HCT116 (cell line): ENCODE measurements around the gene WDR48. TPM values are rescaled to one million over a fixed set of nuclear protein-coding genes. Genes with fewer than 3 reads are reported as not detected.

Experiments used
- ATAC-seq: fragments of 200-7000 bp; cut with Tn5 transposase; 2 replicates; pipeline ENCODE4 v1.9.1; 2020; ENCODE audit warnings: mild to moderate bottlenecking, moderate library complexity
- BruUV-seq: library from RNA; stranded (reverse); fragments of 400-500 nt; replicated peaks from 2 replicates; lab custom pipeline; 2021; lab: Mats Ljungman, UMichigan
- CTCF ChIA-PET: fragments of 300-600 bp; sonication (Branson Sonifier 250); formaldehyde crosslinking; loops from one replicate; lab custom pipeline; 2021; ENCODE audit warnings: antibody characterized with exemption; lab: Charles Lee
- POLR2A ChIA-PET: fragments of 300-600, 350-600 bp; sonication (Branson Sonifier 250); formaldehyde crosslinking; loops from one replicate; lab custom pipeline; 2021; ENCODE audit warnings: antibody characterized with exemption; lab: Charles Lee
- RAD21 ChIA-PET, 2 experiments: fragments of 300-600 bp; sonication (Branson Sonifier 250); formaldehyde crosslinking; loops; one replicate each; lab custom pipeline; 2023; ENCODE audit warnings: low total read pairs in 2 of 2; ENCODE audit not compliant: uncharacterized antibody in 2 of 2, unreplicated experiment in 2 of 2, low non-redundant PET in 1 of 2; lab: Charles Lee
- DNase-seq: peaks from one replicate; pipeline ENCODE4 v3.0.0-alpha.2; 2010; ENCODE audit warnings: low read depth, low spot score
- H2AFZ ChIP-seq: fragments of 200-600 bp; shearing (Covaris generic), sonication (generic); 2 replicates; pipeline ENCODE4 v1.6.1; 2017; ENCODE audit warnings: low read depth, mixed run types, mixed read lengths, antibody characterized with exemption, low read length; ENCODE audit not compliant: poor library complexity, severe bottlenecking
- H3K27ac ChIP-seq: 2 replicates; pipeline ENCODE4 v1.5.1; 2012; ENCODE audit warnings: low read depth, low read length
- H3K27me3 ChIP-seq: fragments of 200-600 bp; sonication (generic); 2 replicates; pipeline ENCODE4 v1.6.1; 2016; ENCODE audit warnings: mixed run types, low read length, mixed read lengths; ENCODE audit not compliant: insufficient read depth
- H3K36me3 ChIP-seq, 2 experiments: fragments of 200-500 bp in 1 of 2; fragments of 200-600 bp in 1 of 2; sonication (Bioruptor generic) in 1 of 2; sonication (generic) in 1 of 2; 2 replicates each; pipeline versions ENCODE4 v1.5.1 to v1.6.1; 2014 to 2016; ENCODE audit warnings: low read length in 2 of 2, inconsistent platforms in 1 of 2, mixed read lengths in 1 of 2, mixed run types in 1 of 2; ENCODE audit not compliant: insufficient read depth in 2 of 2, control insufficient read depth in 1 of 2
- H3K4me1 ChIP-seq, 2 experiments: fragments of 200-600 bp in 1 of 2; sonication (generic) in 1 of 2; 2 replicates each; pipeline versions ENCODE4 v1.5.1 to v1.6.1; 2012 to 2017; ENCODE audit warnings: low read length in 2 of 2, inconsistent platforms in 1 of 2, mild to moderate bottlenecking in 1 of 2, mixed read lengths in 1 of 2, mixed run types in 1 of 2, moderate library complexity in 1 of 2; ENCODE audit not compliant: insufficient read depth in 2 of 2, control insufficient read depth in 1 of 2
- H3K4me2 ChIP-seq: fragments of 200-600 bp; sonication (generic); 2 replicates; pipeline ENCODE4 v1.6.1; 2017; ENCODE audit warnings: mixed run types, low read length, mixed read lengths
- H3K4me3 ChIP-seq, 2 experiments: fragments of 200-600 bp in 1 of 2; sonication (generic) in 1 of 2; replicated peaks in 1 of 2; 2 replicates each; pipeline ENCODE4 v1.5.1; 2011 to 2016; ENCODE audit warnings: low read length in 2 of 2, control low read depth in 1 of 2, low read depth in 1 of 2, mild to moderate bottlenecking in 1 of 2, mixed read lengths in 1 of 2, mixed run types in 1 of 2
- H3K79me2 ChIP-seq: fragments of 200-600 bp; sonication (generic); 2 replicates; pipeline ENCODE4 v1.6.1; 2017; ENCODE audit warnings: mild to moderate bottlenecking, mixed run types, low read length, moderate library complexity, mixed read lengths; ENCODE audit not compliant: insufficient read depth
- H3K9ac ChIP-seq: fragments of 200-600 bp; sonication (generic); 2 replicates; pipeline ENCODE4 v1.6.1; 2016; ENCODE audit warnings: low read length, mixed read lengths
- H3K9me2 ChIP-seq: fragments of 200-600 bp; sonication (generic), shearing (Covaris generic); 2 replicates; pipeline ENCODE4 v1.6.1; 2017; ENCODE audit warnings: mixed run types, mild to moderate bottlenecking, moderate library complexity; ENCODE audit not compliant: insufficient read depth
- H3K9me3 ChIP-seq, 2 experiments: fragments of 200-500 bp in 1 of 2; fragments of 200-600 bp in 1 of 2; sonication (Bioruptor generic) in 1 of 2; sonication (generic) in 1 of 2; 2 replicates each; pipeline ENCODE4 v1.6.1; 2014 to 2017; ENCODE audit warnings: low read length in 2 of 2, mixed read lengths in 2 of 2, inconsistent platforms in 1 of 2, low read depth in 1 of 2, mild to moderate bottlenecking in 1 of 2, mixed run types in 1 of 2, moderate library complexity in 1 of 2; ENCODE audit not compliant: control insufficient read depth in 1 of 2, insufficient read depth in 1 of 2
- H4K20me1 ChIP-seq: fragments of 200-600 bp; sonication (generic), shearing (Covaris generic); 2 replicates; pipeline ENCODE4 v1.6.1; 2017; ENCODE audit warnings: mixed run types, mild to moderate bottlenecking, moderate library complexity; ENCODE audit not compliant: insufficient read depth
- EGR1 ChIP-seq: IDR thresholded peaks from 2 replicates; pipeline ENCODE4 v1.6.1; 2012; ENCODE audit warnings: low read depth
- FOSL1 ChIP-seq: IDR thresholded peaks from 2 replicates; pipeline ENCODE4 v1.6.1; 2012; ENCODE audit warnings: low read depth
- MAX ChIP-seq: IDR thresholded peaks from 2 replicates; pipeline ENCODE4 v1.6.1; 2012
- POLR2A ChIP-seq: IDR thresholded peaks from 2 replicates; pipeline ENCODE4 v1.7.0; 2011; ENCODE audit warnings: borderline replicate concordance; ENCODE audit not compliant: insufficient read depth, insufficient read length; ENCODE audit errors: extremely low read depth
- POLR2AphosphoS5 ChIP-seq: IDR thresholded peaks from 2 replicates; pipeline ENCODE4 v1.6.1; 2011; ENCODE audit warnings: mild to moderate bottlenecking, low read depth, low read length, moderate library complexity
- SRF ChIP-seq: IDR thresholded peaks from 2 replicates; pipeline ENCODE4 v1.6.1; 2012; ENCODE audit warnings: low read depth
- TCF7L2 ChIP-seq: IDR thresholded peaks from 2 replicates; pipeline ENCODE4 v1.7.0; 2011; ENCODE audit warnings: borderline replicate concordance, inconsistent platforms; ENCODE audit not compliant: insufficient read depth, insufficient read length; ENCODE audit errors: extremely low read depth
- ZFX ChIP-seq: fragments of 450-650 bp; IDR thresholded peaks from 2 replicates; pipeline ENCODE4 v1.6.1; 2017
- intact Hi-C: fragments of 100-400 bp; cut with micrococcal nuclease; formaldehyde crosslinking; loops from 2 replicates; pipeline ENCODE4 v1.10.0; 2022
- total RNA-seq: library from RNA; stranded (reverse); gene quantifications from one replicate; pipeline ENCODE4 v1.2.1, GENCODE V29; 2021; ENCODE audit not compliant: unreplicated experiment
- TF ChIP-seq, protein P1 (sequence below): IDR thresholded peaks from 2 replicates; pipeline ENCODE4 v1.6.1; 2012; ENCODE audit warnings: low read depth
- TF ChIP-seq, protein P2 (sequence below): IDR thresholded peaks from 2 replicates; pipeline ENCODE4 v1.6.1; 2011; ENCODE audit warnings: mild to moderate bottlenecking, low read length, moderate library complexity; ENCODE audit not compliant: insufficient replicate concordance; ENCODE audit errors: extremely low read depth

WDR48 gene
- total RNA-seq, 1 experiment from 2014 or later: 35.6 TPM

DNA sequence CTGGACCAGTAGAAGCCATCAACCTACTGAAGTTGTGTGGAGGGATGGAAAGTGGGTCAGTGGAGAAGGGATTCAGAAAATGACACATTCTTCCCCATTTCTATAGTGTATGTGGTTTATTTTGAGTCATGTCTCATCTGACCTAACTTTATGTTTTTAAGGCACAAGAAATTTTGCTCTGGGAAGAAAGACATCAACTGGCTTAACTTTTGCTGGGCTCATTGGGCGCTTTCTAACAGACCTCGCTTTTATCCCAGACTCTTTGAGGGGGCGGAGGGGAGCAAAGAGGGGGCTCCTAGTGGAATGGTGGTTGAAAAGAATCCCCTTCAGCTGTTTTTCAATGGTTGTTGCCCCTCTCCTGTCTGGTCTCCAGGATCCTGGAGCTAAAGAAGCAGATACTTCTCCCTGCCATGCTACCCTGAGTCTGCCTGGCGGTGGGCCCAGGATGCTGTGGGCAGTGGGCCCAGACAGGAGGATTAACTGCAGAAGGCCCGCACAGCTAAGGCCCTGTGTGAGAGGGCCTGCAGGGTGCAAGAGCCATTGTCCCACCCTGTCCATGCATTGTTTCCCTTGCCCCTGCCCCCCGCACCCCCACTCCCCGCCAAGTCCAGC lies 87.1 kb downstream of the WDR48 start:
- H3K27ac ChIP-seq: no peak overlapping the region
- no peaks in the 10 kb centered on the region for H3K9me2 ChIP-seq
- H3K9ac ChIP-seq: no peak overlapping the region
- H3K4me3 ChIP-seq: no peak overlapping the region
- H3K79me2 ChIP-seq: peaks cover 8% of the 10 kb centered on the region; the same call in 1 of the 2 replicates
- ATAC-seq: no peak
- H3K36me3 ChIP-seq: peaks cover 11 to 17% of the 10 kb centered on the region in 2 experiments
- H4K20me1 ChIP-seq: no peaks in the 10 kb centered on the region
- no peaks in the 10 kb centered on the region for H3K27me3 ChIP-seq
- ChIA-PET POLR2A (no interaction called here), RAD21 (no interaction called here), CTCF (no interaction called here)
- no peak for TF ChIP-seq POLR2A
- TF ChIP-seq ZFX: no peak
- TF ChIP-seq POLR2AphosphoS5: no peak
- TF ChIP-seq, protein P1, sequence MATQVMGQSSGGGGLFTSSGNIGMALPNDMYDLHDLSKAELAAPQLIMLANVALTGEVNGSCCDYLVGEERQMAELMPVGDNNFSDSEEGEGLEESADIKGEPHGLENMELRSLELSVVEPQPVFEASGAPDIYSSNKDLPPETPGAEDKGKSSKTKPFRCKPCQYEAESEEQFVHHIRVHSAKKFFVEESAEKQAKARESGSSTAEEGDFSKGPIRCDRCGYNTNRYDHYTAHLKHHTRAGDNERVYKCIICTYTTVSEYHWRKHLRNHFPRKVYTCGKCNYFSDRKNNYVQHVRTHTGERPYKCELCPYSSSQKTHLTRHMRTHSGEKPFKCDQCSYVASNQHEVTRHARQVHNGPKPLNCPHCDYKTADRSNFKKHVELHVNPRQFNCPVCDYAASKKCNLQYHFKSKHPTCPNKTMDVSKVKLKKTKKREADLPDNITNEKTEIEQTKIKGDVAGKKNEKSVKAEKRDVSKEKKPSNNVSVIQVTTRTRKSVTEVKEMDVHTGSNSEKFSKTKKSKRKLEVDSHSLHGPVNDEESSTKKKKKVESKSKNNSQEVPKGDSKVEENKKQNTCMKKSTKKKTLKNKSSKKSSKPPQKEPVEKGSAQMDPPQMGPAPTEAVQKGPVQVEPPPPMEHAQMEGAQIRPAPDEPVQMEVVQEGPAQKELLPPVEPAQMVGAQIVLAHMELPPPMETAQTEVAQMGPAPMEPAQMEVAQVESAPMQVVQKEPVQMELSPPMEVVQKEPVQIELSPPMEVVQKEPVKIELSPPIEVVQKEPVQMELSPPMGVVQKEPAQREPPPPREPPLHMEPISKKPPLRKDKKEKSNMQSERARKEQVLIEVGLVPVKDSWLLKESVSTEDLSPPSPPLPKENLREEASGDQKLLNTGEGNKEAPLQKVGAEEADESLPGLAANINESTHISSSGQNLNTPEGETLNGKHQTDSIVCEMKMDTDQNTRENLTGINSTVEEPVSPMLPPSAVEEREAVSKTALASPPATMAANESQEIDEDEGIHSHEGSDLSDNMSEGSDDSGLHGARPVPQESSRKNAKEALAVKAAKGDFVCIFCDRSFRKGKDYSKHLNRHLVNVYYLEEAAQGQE: no peak
- no peak for TF ChIP-seq EGR1
- TF ChIP-seq MAX: no peak
- TF ChIP-seq FOSL1: no peak
- no peak for TF ChIP-seq TCF7L2
- TF ChIP-seq, protein P2, sequence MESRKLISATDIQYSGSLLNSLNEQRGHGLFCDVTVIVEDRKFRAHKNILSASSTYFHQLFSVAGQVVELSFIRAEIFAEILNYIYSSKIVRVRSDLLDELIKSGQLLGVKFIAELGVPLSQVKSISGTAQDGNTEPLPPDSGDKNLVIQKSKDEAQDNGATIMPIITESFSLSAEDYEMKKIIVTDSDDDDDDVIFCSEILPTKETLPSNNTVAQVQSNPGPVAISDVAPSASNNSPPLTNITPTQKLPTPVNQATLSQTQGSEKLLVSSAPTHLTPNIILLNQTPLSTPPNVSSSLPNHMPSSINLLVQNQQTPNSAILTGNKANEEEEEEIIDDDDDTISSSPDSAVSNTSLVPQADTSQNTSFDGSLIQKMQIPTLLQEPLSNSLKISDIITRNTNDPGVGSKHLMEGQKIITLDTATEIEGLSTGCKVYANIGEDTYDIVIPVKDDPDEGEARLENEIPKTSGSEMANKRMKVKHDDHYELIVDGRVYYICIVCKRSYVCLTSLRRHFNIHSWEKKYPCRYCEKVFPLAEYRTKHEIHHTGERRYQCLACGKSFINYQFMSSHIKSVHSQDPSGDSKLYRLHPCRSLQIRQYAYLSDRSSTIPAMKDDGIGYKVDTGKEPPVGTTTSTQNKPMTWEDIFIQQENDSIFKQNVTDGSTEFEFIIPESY: no peak
- no peak for TF ChIP-seq SRF
- no peaks in the 10 kb centered on the region for H3K9me3 ChIP-seq
- no TSS peak for BruUV-seq
- peaks cover 34 to 37% of the 10 kb centered on the region in 2 experiments for H3K4me1 ChIP-seq
- intact Hi-C loops: no loop called here
- H2AFZ ChIP-seq: no peak overlapping the region
- DNase-seq: no peak
- no peak overlapping the region for H3K4me2 ChIP-seq
